Neural cell (in vitro differentiated cells): Measurements from ENCODE around the gene ATXN2. TPM values are rescaled to one million over a fixed set of nuclear protein-coding genes. Genes with fewer than 3 reads are reported as not detected.

Experiments used
- H2AFZ ChIP-seq: fragments of 200-600, 300-800 bp; sonication (generic), shearing (Covaris generic); 2 replicates; pipeline ENCODE4 v1.6.0; 2014; ENCODE audit warnings: low read depth, mild to moderate bottlenecking, antibody characterized with exemption, low read length, moderate library complexity
- H3F3A ChIP-seq: fragments of 200-600 bp; shearing (Covaris generic); 2 replicates; pipeline ENCODE4 v1.6.1; 2016; ENCODE audit warnings: mild to moderate bottlenecking, moderate library complexity, mixed read lengths, antibody characterized with exemption, low read length; ENCODE audit not compliant: insufficient read depth, poor library complexity, severe bottlenecking
- H3K27ac ChIP-seq: fragments of 200-600, 300-800 bp; sonication (generic), shearing (Covaris generic); 2 replicates; pipeline ENCODE4 v1.5.1; 2014; ENCODE audit warnings: mild to moderate bottlenecking, low read length, moderate library complexity
- H3K27me3 ChIP-seq: fragments of 300-800, 200-600 bp; sonication (generic), shearing (Covaris generic); 2 replicates; pipeline ENCODE4 v1.6.0; 2014; ENCODE audit warnings: mild to moderate bottlenecking, low read depth, low read length, moderate library complexity; ENCODE audit not compliant: insufficient read depth
- H3K36me3 ChIP-seq: fragments of 300-800, 200-600 bp; sonication (generic), shearing (Covaris generic); 2 replicates; pipeline ENCODE4 v1.5.1; 2014; ENCODE audit warnings: mild to moderate bottlenecking, antibody characterized with exemption, low read length, moderate library complexity; ENCODE audit not compliant: insufficient read depth
- H3K4me2 ChIP-seq: fragments of 300-800, 200-600 bp; sonication (generic), shearing (Covaris generic); 2 replicates; pipeline ENCODE4 v1.6.0; 2014; ENCODE audit warnings: mild to moderate bottlenecking, low read length
- H3K4me3 ChIP-seq: fragments of 300-800, 200-600 bp; sonication (generic), shearing (Covaris generic); 2 replicates; pipeline ENCODE4 v1.5.1; 2014; ENCODE audit warnings: mild to moderate bottlenecking, low read length, moderate library complexity
- H3K79me2 ChIP-seq: fragments of 200-600 bp; shearing (Covaris generic); replicated peaks from 2 replicates; pipeline ENCODE4 v1.6.0; 2014; ENCODE audit warnings: mild to moderate bottlenecking, low read length, moderate library complexity; ENCODE audit not compliant: insufficient read depth
- H3K9ac ChIP-seq: fragments of 300-800, 200-600 bp; sonication (generic), shearing (Covaris generic); 2 replicates; pipeline ENCODE4 v1.6.1; 2016; ENCODE audit warnings: mild to moderate bottlenecking, low read length, mixed read lengths
- H3K9me2 ChIP-seq: fragments of 200-600 bp; shearing (Covaris generic); 2 replicates; pipeline ENCODE4 v1.6.1; 2016; ENCODE audit warnings: mild to moderate bottlenecking, low read length, mixed read lengths; ENCODE audit not compliant: insufficient read depth
- H3K9me3 ChIP-seq: fragments of 200-600, 300-800 bp; sonication (generic), shearing (Covaris generic); 2 replicates; pipeline ENCODE4 v1.6.1; 2016; ENCODE audit warnings: mild to moderate bottlenecking, mixed run types, low read length, moderate library complexity, mixed read lengths
- H4K20me1 ChIP-seq: fragments of 200-600 bp; shearing (Covaris generic); 2 replicates; pipeline ENCODE4 v1.6.1; 2016; ENCODE audit warnings: mild to moderate bottlenecking, mixed run types; ENCODE audit not compliant: insufficient read depth
- CTCF ChIP-seq: fragments of 450-650 bp; IDR thresholded peaks from 2 replicates; pipeline ENCODE4 v1.5.1; 2014; ENCODE audit warnings: antibody characterized with exemption, mild to moderate bottlenecking, moderate library complexity; ENCODE audit not compliant: poor library complexity, severe bottlenecking
- EP300 ChIP-seq: fragments of 450-650 bp; conservative IDR thresholded peaks from 2 replicates; pipeline ENCODE4 v1.6.1; 2014; ENCODE audit warnings: antibody characterized with exemption, mild to moderate bottlenecking, moderate library complexity; ENCODE audit not compliant: poor library complexity, severe bottlenecking
- EZH2 ChIP-seq: fragments of 200-600, 300-800 bp; shearing (Covaris generic), sonication (generic); IDR thresholded peaks from 2 replicates; pipeline ENCODE4 v1.6.1; 2014; ENCODE audit warnings: antibody characterized with exemption, low read length, borderline replicate concordance, mild to moderate bottlenecking; ENCODE audit not compliant: insufficient read depth, poor library complexity, severe bottlenecking
- MXI1 ChIP-seq: fragments of 450-650 bp; conservative IDR thresholded peaks from 2 replicates; pipeline ENCODE4 v1.6.1; 2014; ENCODE audit warnings: antibody characterized with exemption, mild to moderate bottlenecking; ENCODE audit not compliant: poor library complexity, severe bottlenecking
- POLR2AphosphoS5 ChIP-seq: IDR thresholded peaks from 2 replicates; pipeline ENCODE4 v1.6.1; 2012
- RAD21 ChIP-seq: fragments of 450-650 bp; conservative IDR thresholded peaks from 2 replicates; pipeline ENCODE4 v1.6.1; 2014; ENCODE audit warnings: antibody characterized with exemption, mild to moderate bottlenecking, moderate library complexity
- REST ChIP-seq: IDR thresholded peaks from 2 replicates; pipeline ENCODE4 v1.6.1; 2012; ENCODE audit warnings: borderline replicate concordance
- SMC3 ChIP-seq: fragments of 450-650 bp; conservative IDR thresholded peaks from 2 replicates; pipeline ENCODE4 v1.6.1; 2014; ENCODE audit warnings: antibody characterized with exemption, mild to moderate bottlenecking, moderate library complexity; ENCODE audit not compliant: poor library complexity
- TAF1 ChIP-seq: IDR thresholded peaks from 2 replicates; pipeline ENCODE4 v1.6.1; 2012; ENCODE audit warnings: low read depth
- polyA plus RNA-seq: library from polyadenylated mRNA; depleted of rRNA; stranded (reverse); fragments of >200 nt; gene quantifications from 2 replicates; pipeline ENCODE4 v1.2.3, GENCODE V29; 2014

ATXN2 gene
- polyA plus RNA-seq, 1 donor from 2014 or later, result 12.6 TPM

GRCh38 chr12:111521801-111522200 lies 77.3 kb downstream of the ATXN2 start:
- H3F3A ChIP-seq, result no peaks in the 10 kb centered on the region
- TF ChIP-seq SMC3 (no peak), RAD21 (no peak), POLR2AphosphoS5 (no peak), REST (no peak), MXI1 (no peak), CTCF (no peak), EP300 (no peak), EZH2 (no peak), TAF1 (no peak)
- no peak overlapping the region for H3K4me3 ChIP-seq
- H3K27me3 ChIP-seq, result no peaks in the 10 kb centered on the region
- H3K4me2 ChIP-seq, result no peak overlapping the region
- no peaks in the 10 kb centered on the region for H3K9me3 ChIP-seq
- H3K9ac ChIP-seq, result no peak overlapping the region
- no peak overlapping the region for H3K27ac ChIP-seq
- H3K36me3 ChIP-seq, result peaks cover 28% of the 10 kb centered on the region
- H3K79me2 ChIP-seq, result no peaks in the 10 kb centered on the region
- no peaks in the 10 kb centered on the region for H3K9me2 ChIP-seq
- H2AFZ ChIP-seq, result no peak overlapping the region
- no peaks in the 10 kb centered on the region for H4K20me1 ChIP-seq

GRCh38 chr12:111519937-111520336 lies 79.2 kb downstream of the ATXN2 start:
- H3K9me3 ChIP-seq, result no peaks in the 10 kb centered on the region
- H3K27ac ChIP-seq, result no peak overlapping the region
- no peaks in the 10 kb centered on the region for H3F3A ChIP-seq
- no peaks in the 10 kb centered on the region for H3K27me3 ChIP-seq
- TF ChIP-seq EP300 (no peak), POLR2AphosphoS5 (no peak), CTCF (no peak), SMC3 (no peak), EZH2 (no peak), REST (no peak), MXI1 (no peak)
- H3K79me2 ChIP-seq, result no peaks in the 10 kb centered on the region
- H3K4me2 ChIP-seq, result no peak overlapping the region
- no peak overlapping the region for H3K9ac ChIP-seq
- no peaks in the 10 kb centered on the region for H3K9me2 ChIP-seq
- no peak overlapping the region for H3K4me3 ChIP-seq
- no peak overlapping the region for H2AFZ ChIP-seq
- no peaks in the 10 kb centered on the region for H4K20me1 ChIP-seq
- peaks cover 24% of the 10 kb centered on the region for H3K36me3 ChIP-seq
